GM04503 (cell line): ENCODE data around the gene PARD6G.

Source experiments
- DNase-seq: peaks from one replicate; pipeline ENCODE4 v3.0.0-alpha.2; 2012; ENCODE audit warnings: low read depth

Gene PARD6G

DNA sequence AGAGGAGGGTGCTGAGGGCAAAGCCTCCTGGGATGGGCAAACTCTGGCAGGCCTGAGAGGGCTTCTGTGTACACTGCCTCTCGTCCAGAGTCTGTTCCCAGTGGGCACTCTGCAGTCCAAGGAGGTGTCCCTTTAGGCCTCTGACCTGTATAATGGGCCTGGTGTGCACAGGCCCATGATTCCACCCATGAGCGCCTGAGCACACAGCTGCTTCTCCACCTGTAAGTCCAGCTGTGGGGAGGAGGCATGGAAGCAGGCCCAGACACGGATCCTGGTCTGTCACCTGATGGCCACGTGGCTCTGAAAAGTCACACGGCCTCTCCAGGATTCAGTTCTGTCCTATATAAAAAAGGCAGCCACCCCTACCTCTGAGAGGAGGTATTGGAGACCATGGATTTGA lies 57.0 kb downstream of the PARD6G start:
- DNase-seq = no peak

DNA sequence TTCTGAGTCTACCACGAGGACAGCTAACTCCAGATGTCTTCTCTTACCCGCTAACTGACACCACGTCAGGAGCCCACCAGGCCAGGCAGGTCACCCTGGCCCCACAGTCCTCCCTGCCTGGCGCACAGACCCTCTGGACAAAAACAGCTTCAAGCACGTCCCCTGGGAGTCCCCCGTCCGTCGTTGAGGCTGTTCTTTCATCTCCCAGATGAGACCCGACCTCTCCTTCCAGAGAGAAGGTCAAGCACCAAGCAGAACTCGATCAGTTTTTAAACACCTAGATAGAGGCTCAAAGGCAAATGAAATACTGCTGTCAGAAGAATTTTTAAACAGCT lies 57.8 kb downstream of the PARD6G start:
- DNase-seq = no peak

- DNase-seq = no peak
These were observed 58.4 kb downstream of the PARD6G start for GRCh38 chr18:80188643-80189530.

- no peak for DNase-seq
These were observed 59.2 kb downstream of the PARD6G start for GRCh38 chr18:80187956-80188642.

DNA sequence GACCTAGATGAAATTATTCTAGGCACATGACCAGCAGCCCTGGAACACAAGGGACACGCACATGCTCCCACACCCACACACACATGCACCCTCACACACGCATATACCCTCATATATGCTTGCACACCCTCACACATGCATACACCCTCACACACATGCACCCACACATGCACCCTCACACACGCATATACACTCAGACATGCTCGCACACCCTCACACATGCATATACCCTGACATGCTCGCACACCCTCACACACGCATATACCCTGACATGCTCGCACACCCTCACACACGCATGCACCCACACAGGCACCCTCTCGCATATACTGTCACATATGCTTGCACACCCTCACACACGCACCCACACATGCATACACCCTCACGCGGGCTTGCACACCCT lies 61.8 kb downstream of the PARD6G start:
- DNase-seq = no peak

GRCh38 chr18:80184243-80184772 lies 63.0 kb downstream of the PARD6G start:
- DNase-seq = no peak

DNA sequence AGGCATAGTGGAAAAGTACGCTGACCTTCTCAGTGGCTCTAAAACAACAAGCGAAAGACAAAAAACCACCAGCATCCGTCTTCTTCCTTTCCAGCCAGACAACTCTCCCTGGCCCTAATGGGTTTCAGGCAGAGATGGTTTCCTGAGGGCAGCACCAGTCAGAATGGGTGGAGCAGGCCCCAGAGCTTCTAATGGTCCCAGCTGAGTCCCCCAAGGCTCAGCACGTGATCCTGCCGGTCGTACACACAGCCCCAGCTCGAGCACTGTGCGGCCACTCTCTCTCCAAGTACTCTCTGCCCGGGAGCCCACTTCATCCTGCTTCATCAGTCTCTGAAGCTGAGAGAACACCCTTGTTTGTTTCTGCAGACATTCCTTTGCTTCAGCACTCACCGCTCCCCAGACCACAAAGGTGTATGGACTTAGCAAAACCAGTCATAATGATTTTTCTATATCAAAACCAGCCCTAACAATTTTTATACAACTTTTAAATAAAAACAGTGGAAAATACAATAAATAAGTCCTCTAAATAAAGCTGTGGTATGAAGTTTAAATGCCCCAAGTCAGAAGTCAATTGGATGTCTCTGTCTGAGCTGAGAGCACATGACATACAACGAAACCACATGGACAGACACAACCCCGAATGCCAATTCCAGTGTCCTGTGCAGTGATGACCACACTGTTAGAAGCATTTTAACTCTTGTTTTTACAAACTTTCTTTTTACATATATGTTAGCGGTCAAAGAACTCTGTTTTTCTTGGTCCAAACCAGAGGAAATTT lies 63.9 kb downstream of the PARD6G start:
- no peak for DNase-seq

DNA sequence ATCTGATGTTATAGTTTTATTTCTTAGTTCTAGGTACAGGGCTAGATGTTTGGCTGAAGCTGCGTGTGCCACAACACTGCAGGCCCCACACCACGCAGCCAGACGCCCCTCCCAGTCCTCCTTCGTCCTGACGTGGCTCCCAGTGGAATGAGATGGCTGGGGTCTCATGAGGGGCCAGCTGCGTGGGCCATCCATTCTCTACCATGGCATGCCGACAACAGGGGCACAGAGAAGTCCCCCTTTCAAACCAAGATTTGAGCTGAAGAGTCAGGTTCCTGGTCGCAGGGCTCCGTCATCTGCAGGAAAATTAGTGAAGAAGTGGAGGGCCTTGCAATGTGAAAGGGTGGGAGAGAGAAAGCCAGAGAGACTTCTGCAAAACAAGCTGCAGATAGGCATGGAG lies 64.5 kb downstream of the PARD6G start:
- DNase-seq = no peak

DNA sequence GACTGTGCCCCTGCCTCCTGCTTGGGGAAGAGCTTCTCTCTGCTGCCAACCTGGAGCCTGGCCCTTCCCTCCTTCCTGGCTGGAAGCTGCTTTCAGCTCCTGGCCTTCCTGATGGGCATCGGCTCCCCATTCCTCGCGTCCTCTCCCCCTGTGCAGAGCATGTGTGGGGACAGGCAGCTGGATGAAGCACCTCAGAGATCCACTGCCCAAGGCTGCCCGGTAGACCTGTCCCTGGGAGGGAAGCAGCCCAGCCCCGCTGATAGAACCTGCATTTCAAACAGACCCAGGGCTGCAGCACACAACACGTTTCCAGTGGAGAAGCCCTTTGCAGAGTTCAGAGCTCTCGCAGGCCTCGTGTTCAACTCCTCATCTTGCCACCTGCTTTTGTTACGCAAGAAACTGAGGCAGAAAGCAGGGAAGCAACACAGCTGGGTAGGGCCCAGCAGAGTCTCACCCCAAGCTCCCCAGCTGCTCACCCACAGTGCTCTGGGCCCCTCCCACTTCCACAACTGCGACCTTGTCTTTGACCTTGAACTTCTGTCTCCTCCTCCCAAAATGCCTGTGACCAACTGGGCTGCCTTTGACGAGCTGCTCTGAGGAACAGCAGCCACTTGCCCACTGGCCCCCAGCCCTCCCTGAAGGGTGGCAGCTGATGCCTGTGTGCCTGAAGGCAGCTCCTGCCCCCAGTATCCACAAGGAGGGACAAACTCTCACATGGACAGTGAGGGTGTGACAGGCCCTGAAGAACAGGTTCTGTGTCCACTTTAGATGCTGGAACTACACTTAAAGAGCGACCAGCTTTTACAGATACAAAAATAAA lies 65.5 kb downstream of the PARD6G start:
- DNase-seq = no peak

- no peak for DNase-seq
These were observed 66.3 kb downstream of the PARD6G start for GRCh38 chr18:80180778-80181564.

DNA sequence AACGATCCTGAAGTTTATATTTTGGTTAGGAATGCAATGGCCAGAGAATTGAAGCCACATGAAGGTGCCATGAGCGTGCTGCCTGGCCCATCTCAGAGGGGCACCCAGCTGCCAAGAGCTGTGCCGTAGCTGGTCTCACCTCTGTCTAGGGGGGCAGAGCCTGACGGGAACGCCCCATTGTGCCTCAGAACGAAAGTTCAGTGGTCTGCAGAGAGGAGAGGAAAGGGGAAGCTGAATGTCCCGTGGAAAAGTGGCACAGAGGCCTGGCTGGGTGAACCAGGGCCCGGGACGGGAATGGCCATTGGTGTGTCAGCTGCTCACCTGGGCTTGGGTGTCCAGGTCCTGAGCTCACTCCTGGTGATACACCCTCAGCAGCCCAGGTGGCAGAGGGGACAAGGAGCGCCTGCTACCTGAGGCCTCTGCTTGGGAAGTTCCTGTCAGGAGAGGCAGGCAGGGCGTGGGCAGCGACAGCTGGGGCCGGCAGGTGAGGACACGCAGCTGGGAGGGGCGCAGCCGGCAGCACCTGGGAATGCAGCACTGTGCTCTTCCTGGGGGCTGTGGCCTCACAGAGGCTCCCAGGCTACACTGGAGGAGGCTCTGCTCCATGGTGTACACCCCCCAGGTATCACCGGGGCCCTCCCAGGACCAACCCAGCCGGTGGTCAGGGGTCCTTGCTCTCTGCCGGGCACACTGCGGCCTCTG lies 67.3 kb downstream of the PARD6G start:
- no peak for DNase-seq

- DNase-seq = no peak
These were observed 68.1 kb downstream of the PARD6G start for GRCh38 chr18:80178935-80179818.

- no peak for DNase-seq
These were observed 70.2 kb downstream of the PARD6G start for GRCh38 chr18:80177128-80177527.

- no peak for DNase-seq
These were observed 70.8 kb downstream of the PARD6G start for GRCh38 chr18:80176334-80177073.

GRCh38 chr18:80175451-80176204 lies 71.7 kb downstream of the PARD6G start:
- no peak for DNase-seq

GRCh38 chr18:80173060-80173459 lies 74.3 kb downstream of the PARD6G start:
- DNase-seq = no peak

DNA sequence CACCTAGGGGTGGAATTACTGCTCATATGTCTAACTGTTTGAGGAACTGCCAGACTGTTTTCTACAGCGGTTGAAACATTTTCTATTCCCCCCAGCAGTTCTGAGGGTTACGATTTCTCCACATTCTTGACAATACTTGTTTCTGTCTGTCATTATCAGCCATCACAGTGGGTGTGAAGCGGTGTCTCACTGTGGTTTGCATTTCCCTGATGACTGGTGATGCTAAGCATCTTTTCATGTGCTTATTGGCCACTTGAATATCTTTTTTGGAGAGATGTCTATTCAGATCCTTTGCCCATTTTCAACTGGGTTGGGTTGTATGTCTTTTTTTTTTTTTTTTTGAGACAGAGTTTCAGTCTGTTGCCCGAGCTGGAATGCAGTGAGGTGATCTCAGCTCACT lies 75.3 kb downstream of the PARD6G start:
- DNase-seq = no peak
